Right cardiac atrium (tissue), 5 donors: Measurements from ENCODE around the gene CDCA4. TPM values are rescaled to one million over a fixed set of nuclear protein-coding genes. Genes with fewer than 3 reads are reported as not detected.

Experiments used
- ATAC-seq, 2 donors: fragments of 200-7000 bp; cut with Tn5 transposase; one replicate each; pipeline versions ENCODE4 v1.8.0 to v1.9.1; 2020; ENCODE audit warnings: moderate library complexity in 2 of 2, mild to moderate bottlenecking in 1 of 2
- DNase-seq, 3 donors: peaks; one replicate each; pipeline ENCODE4 v3.0.0-alpha.2; 2020
- H3K27ac ChIP-seq: one replicate; pipeline ENCODE4 v1.5.1; 2013; ENCODE audit warnings: mild to moderate bottlenecking, low read length, control low read depth, moderate library complexity
- H3K27me3 ChIP-seq: one replicate; pipeline ENCODE4 v1.6.1; 2013; ENCODE audit not compliant: control insufficient read depth, insufficient read depth
- H3K4me1 ChIP-seq: one replicate; pipeline ENCODE4 v1.6.1; 2013; ENCODE audit warnings: low read length; ENCODE audit not compliant: control insufficient read depth, insufficient read depth
- H3K4me3 ChIP-seq: one replicate; pipeline ENCODE4 v1.5.1; 2013; ENCODE audit warnings: low read length, control low read depth
- H3K9me3 ChIP-seq: one replicate; pipeline ENCODE4 v1.6.1; 2013; ENCODE audit warnings: low read length; ENCODE audit not compliant: control insufficient read depth
- WGBS: extraction: QIAGEN DNeasy Blood & Tissue Kit; methylation state at CpG from one replicate; pipeline ENCODE4 v1.1.7; 2013; 5-methylcytosine and 5-hydroxymethylcytosine counted together
- intact Hi-C, 4 donors: fragments of 100-400 bp; cut with DNase I; formaldehyde crosslinking; loops; one replicate each; pipeline versions ENCODE4 v1.11.0 to v1.14.0; 2022 to 2023
- polyA plus RNA-seq: library from polyadenylated mRNA; stranded (reverse); fragments of 200-250 nt; gene quantifications from one replicate; pipeline ENCODE4 v1.2.3, GENCODE V29; 2013
- total RNA-seq, 4 donors: library from RNA; stranded (reverse); fragmentation: NEBNext Ultra II Directional; extraction: Animal tissue kit (Norgen Biotek cat#: 25700); gene quantifications; one replicate each; pipeline ENCODE4 v1.2.1, GENCODE V29; 2021
- donor health status: healthy with polysubstance abuse.
- donor health status: DM: no; HTN: yes; CAD: no.
- donor health status: DM: no; HTN: no; CAD: no.
- donor health status: DM: no; HTN: yes; CAD: no; lungs with severe emphysema.
- donor health status: DM: yes; HTN: yes; CAD: no.

CDCA4 gene
- total and polyA plus RNA-seq, 5 donors, result 2.5 to 3.9 (median 3.1) TPM

GRCh38 chr14:104965561-104966231 lies 55.2 kb downstream of the CDCA4 start:
- no peak overlapping the region for H3K27ac ChIP-seq
- intact Hi-C loops, result no loop called here
- no peaks in the 10 kb centered on the region for H3K9me3 ChIP-seq
- ATAC-seq (no peak), DNase-seq (peak; percentile 12 to 60 (median 35))
- WGBS, result 81% methylated on average over 13 of the region's 13 CpGs
- H3K4me1 ChIP-seq, result peaks cover 4% of the 10 kb centered on the region
- no peaks in the 10 kb centered on the region for H3K27me3 ChIP-seq
- no peak overlapping the region for H3K4me3 ChIP-seq

- intact Hi-C loops, result no loop called here
- H3K27me3 ChIP-seq, result no peaks in the 10 kb centered on the region
- no peak overlapping the region for H3K27ac ChIP-seq
- no peak overlapping the region for H3K4me3 ChIP-seq
- DNase-seq (peak in 2 of 3 donors; percentile 3 to 21), ATAC-seq (no peak)
- 86% methylated on average over 7 of the region's 7 CpGs for WGBS
- H3K9me3 ChIP-seq, result no peaks in the 10 kb centered on the region
- H3K4me1 ChIP-seq, result peaks cover 4% of the 10 kb centered on the region
Observed at GRCh38 chr14:104964546-104964945, 56.3 kb downstream of the CDCA4 start.

Other genes with a start within 250 kb of the CDCA4 start
- 100 to 1,000 TPM; 120 to 154 (median 126) TPM for gene AKT1, start 225.3 kb downstream of the CDCA4 start, total RNA-seq
- gene AKT1, start 225.3 kb downstream of the CDCA4 start, polyA plus RNA-seq, result 101 TPM
- 1 to 10 TPM; 6.0 to 7.7 (median 6.6) TPM for gene ZBTB42, start 220.0 kb downstream of the CDCA4 start, total RNA-seq
- gene ZBTB42, start 220.0 kb downstream of the CDCA4 start, polyA plus RNA-seq, result 5.3 TPM
- 10 to 100 TPM; 10.4 to 19.1 (median 11.9) TPM for gene CEP170B, start 155.8 kb downstream of the CDCA4 start, total RNA-seq
- 8.4 TPM for gene CEP170B, start 155.8 kb downstream of the CDCA4 start, polyA plus RNA-seq
- gene PLD4, start 96.2 kb downstream of the CDCA4 start, total RNA-seq, result under 1 TPM; 0.06 to 0.88 (median 0.20) TPM
- gene PLD4, start 96.2 kb downstream of the CDCA4 start, polyA plus RNA-seq, result 0.05 TPM
- 1 to 10 TPM; 2.5 to 5.7 (median 3.3) TPM for gene AHNAK2, start 42.7 kb downstream of the CDCA4 start, total RNA-seq
- gene AHNAK2, start 42.7 kb downstream of the CDCA4 start, polyA plus RNA-seq, result 2.0 TPM
- 1 to 10 TPM; 1.8 to 4.2 (median 3.1) TPM for gene CLBA1, start 35.3 kb downstream of the CDCA4 start, total RNA-seq
- 2.4 TPM for gene CLBA1, start 35.3 kb downstream of the CDCA4 start, polyA plus RNA-seq
- under 1 TPM; 0.62 to 0.80 (median 0.73) TPM for gene GPR132, start 44.3 kb upstream of the CDCA4 start, total RNA-seq
- 0.32 TPM for gene GPR132, start 44.3 kb upstream of the CDCA4 start, polyA plus RNA-seq
- gene JAG2, start 147.7 kb upstream of the CDCA4 start, total RNA-seq, result 10 to 100 TPM; 16.5 to 21.3 (median 17.4) TPM
- 17.8 TPM for gene JAG2, start 147.7 kb upstream of the CDCA4 start, polyA plus RNA-seq
- 10 to 100 TPM; 23.9 to 35.5 (median 32.0) TPM for gene NUDT14, start 160.2 kb upstream of the CDCA4 start, total RNA-seq
- gene NUDT14, start 160.2 kb upstream of the CDCA4 start, polyA plus RNA-seq, result 31.4 TPM
- 10 to 100 TPM; 28.1 to 40.5 (median 35.8) TPM for gene BTBD6, start 227.4 kb upstream of the CDCA4 start, total RNA-seq
- 42.2 TPM for gene BTBD6, start 227.4 kb upstream of the CDCA4 start, polyA plus RNA-seq